T-helper 22 cell (primary cell): ENCODE measurements around the gene WNT3.
"Not testable (repeated sequence)": the region's sequence is repeated elsewhere in the genome, so short reads cannot be mapped to it uniquely, and the experiment has no call there.

Experiments
- DNase-seq: peaks from one replicate; pipeline ENCODE4 v3.0.0-alpha.2; 2020; ENCODE audit warnings: low read depth

WNT3 gene

GRCh38 chr17:46812624-46813318, 5.7 kb downstream of the WNT3 start:
- no peak for DNase-seq

- DNase-seq = no peak
These were observed 6.4 kb downstream of the WNT3 start for GRCh38 chr17:46811978-46812583.

- no peak for DNase-seq
These were observed 7.7 kb downstream of the WNT3 start for GRCh38 chr17:46810837-46811236.

- DNase-seq = no peak
These were observed 9.4 kb downstream of the WNT3 start for GRCh38 chr17:46809110-46809571.

DNA sequence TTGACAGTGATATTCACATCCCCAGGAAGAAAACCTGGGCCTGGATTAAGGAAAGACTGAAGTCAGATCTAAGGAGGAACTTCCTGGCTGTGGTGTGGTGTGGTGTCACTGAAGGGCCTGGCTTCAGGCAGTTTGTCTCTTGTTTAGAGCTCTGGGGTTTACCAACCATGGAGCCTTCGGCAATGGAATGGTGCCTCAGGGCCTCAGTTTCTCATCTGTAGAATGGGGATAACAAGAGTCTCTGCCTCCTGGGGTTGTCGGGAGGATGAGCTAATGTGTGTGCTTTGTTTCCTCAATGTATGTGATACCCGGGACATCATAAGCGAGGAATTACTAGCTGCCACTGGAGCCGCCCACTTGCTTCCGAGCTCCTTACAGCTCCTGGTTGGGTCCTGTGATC, 12.7 kb downstream of the WNT3 start:
- no peak for DNase-seq

DNA sequence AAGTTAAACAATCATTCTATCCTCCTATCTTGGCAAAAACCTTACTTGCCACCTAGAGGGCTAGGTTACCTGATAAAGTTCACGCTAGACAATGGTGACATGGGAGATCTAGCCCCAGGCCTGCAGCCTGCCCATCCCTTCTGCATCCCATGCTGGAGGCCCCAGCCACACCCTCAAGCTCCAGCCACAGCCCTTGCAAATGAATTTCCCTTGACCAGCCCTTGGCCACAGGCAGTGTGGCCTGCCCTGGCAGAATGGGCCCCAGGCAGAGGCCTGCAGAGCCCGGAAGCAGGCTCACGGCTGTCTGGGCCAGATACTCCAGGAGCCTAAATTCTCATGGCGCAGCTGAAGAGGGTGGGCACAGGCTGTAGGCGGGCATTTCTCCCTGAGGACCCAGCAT, 14.9 kb downstream of the WNT3 start:
- no peak for DNase-seq

DNA sequence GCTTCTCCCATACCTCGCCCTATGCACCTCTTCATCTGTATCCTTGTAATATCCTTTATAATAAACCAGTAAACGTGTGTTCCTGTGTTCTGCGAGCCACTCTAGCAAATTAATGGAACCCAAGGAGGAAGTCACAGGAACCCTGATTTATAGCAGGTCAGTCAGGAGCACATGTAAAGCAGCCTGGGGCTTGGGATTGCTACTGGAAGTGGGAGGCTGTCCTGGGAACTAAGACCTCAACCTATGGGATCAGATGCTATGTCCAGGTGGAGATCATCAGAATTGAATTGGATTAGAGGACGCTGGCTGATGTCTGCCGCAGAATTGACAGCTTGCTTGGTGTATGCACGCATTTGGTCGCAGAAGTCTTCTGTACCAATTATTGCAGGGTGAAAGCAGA, 15.7 kb downstream of the WNT3 start:
- DNase-seq = no peak

- DNase-seq = no peak
These were observed 17.9 kb downstream of the WNT3 start for GRCh38 chr17:46800573-46800972.

GRCh38 chr17:46796956-46797530, 21.4 kb downstream of the WNT3 start:
- DNase-seq = no peak

GRCh38 chr17:46796524-46796923, 22.0 kb downstream of the WNT3 start:
- DNase-seq = no peak

DNA sequence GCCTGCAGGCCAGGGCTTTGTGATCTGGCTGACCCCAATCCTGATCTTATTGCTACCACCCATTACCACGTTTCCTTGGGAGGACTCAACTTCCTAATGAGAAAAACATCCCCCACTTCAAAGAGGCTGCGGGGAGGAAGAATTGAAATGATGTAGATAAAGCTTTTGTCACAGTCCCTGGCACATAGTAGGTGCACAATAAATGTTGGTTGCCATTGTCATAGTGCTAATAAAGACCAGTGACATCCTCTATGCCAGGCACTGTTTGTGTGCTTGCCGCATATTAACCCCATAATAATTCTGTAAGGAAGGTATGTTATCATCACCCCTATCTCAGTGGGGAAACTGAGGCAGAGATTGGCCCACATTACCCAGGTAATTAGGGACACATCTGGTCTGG, 22.4 kb downstream of the WNT3 start:
- no peak for DNase-seq

- DNase-seq = no peak
These were observed 23.0 kb downstream of the WNT3 start for GRCh38 chr17:46795379-46795952.

DNA sequence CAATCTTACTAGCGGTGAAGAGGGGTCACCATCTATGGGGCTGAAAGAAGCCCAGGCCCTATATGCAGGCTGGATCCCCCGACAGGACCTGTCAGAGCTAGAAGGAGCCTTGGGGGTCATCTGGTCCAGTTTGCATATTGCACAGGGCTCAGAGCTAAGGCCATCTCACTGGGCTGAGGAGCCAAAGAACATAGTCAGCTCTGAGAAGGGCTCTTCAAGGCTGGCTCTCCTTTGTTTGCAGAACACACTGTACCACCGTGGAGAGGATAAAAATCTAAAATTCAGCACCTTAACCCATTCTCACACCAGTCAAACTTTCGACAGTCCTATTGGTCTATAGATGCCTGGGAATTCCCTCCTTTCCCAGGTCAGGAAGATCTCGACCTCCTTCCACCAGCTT, 24.2 kb downstream of the WNT3 start:
- no peak for DNase-seq

- no peak for DNase-seq
These were observed 25.0 kb downstream of the WNT3 start for GRCh38 chr17:46793541-46793940.

GRCh38 chr17:46793023-46793422, 25.5 kb downstream of the WNT3 start:
- not testable (repeated sequence) for DNase-seq

DNA sequence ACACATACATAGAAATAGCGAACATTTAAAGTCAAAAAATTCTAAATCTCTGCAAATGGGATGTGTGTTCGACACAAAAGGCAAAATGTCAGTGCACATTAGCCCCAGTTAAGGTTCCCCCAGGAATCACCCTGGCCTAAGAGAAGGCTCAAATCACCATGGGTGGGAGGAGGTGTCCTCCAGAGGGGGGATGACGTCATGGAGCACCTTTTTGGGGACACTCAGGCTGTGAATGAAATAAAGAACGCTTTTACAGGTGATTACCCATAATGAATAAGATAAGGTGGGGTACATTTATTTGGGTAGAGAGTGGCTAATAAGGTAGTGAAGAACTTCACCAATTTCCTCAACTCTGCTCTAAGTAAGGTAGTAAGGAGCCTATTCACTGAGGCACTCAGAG, 26.4 kb downstream of the WNT3 start:
- no peak for DNase-seq

DNA sequence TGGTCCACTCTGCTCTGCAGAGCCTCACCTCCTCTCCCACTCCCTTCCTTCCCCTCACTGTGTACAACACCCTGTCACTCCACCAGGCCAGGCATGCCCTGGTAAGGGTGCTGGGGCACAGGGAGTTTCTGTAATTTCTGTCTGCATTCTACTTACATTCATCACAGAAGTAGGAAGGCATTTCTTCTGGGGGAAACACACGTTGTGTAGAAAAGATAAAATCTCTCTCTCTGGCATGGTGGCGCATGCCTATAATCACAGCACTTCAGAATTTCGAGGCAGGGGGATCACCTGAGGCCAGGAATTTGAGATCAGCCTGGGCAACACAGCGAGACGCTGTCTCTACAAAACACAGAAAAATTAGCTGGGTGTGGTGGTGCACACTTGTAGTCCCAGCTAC, 27.0 kb downstream of the WNT3 start:
- DNase-seq = no peak

GRCh38 chr17:46790216-46790615, 28.3 kb downstream of the WNT3 start:
- no peak for DNase-seq

- no peak for DNase-seq
These were observed 28.9 kb downstream of the WNT3 start for GRCh38 chr17:46789610-46790009.

DNA sequence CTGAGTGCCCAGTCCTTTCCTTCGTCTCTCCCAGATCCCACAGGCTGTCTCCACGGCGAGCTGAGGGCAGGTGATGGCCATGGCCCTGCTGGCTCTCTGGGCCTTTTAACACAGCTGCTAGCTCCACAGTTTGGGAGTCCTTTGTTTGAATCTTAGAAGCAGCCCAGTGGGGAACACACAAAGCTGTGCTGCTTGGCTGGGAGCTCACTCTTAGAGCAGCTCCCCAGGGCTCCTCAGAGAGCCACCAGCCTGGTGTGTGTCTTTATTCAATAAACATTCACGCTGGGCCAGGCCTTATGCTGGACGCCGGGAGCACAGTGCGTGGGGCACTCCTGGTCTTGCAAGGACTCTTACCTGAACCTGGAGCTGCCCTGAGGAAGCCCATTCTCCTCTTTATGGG, 29.7 kb downstream of the WNT3 start:
- DNase-seq = no peak

- DNase-seq = no peak
These were observed 30.2 kb downstream of the WNT3 start for GRCh38 chr17:46788300-46788699.

- DNase-seq = no peak
These were observed 31.0 kb downstream of the WNT3 start for GRCh38 chr17:46787478-46787877.

GRCh38 chr17:46785696-46786095, 32.8 kb downstream of the WNT3 start:
- DNase-seq = no peak
